K562 (cell line): ENCODE data around the gene FAM193A.

Experiments used
- CTCF ChIP-seq, 3 experiments: IDR thresholded peaks in 2 of 3; conservative IDR thresholded peaks in 1 of 3; 2 replicates each; pipeline ENCODE4 v1.5.1; 2011 to 2012; ENCODE audit warnings: low read length in 3 of 3, mild to moderate bottlenecking in 3 of 3, control low read depth in 2 of 3, improper control_type of control experiment in 1 of 3, inconsistent platforms in 1 of 3, low read depth in 1 of 3, mixed read lengths in 1 of 3, moderate library complexity in 1 of 3; ENCODE audit not compliant: insufficient read depth in 2 of 3
- ETV5 ChIP-seq: sonication (generic); formaldehyde crosslinking; IDR thresholded peaks from 2 replicates; pipeline ENCODE4 v1.4.0; 2020; ENCODE audit warnings: low read depth, mild to moderate bottlenecking, missing genetic modification reagents
- KLF13 ChIP-seq: fragments of 450-650 bp; IDR thresholded peaks from 2 replicates; pipeline ENCODE4 v1.6.1; 2016; ENCODE audit warnings: missing genetic modification characterization, low read depth, mild to moderate bottlenecking, missing compliant biosample characterization, moderate library complexity, borderline replicate concordance
- MYC ChIP-seq, 2 experiments: fragments of 250-450 bp in 1 of 2; sonication (Bioruptor Pico) in 1 of 2; IDR thresholded peaks; 2 replicates each; pipeline versions ENCODE4 v1.5.1 to v1.6.1; 2012 to 2021; ENCODE audit warnings: low read depth in 2 of 2, borderline replicate concordance in 1 of 2, improper control_type of control experiment in 1 of 2, low read length in 1 of 2, mild to moderate bottlenecking in 1 of 2, moderate library complexity in 1 of 2
- PHF21A ChIP-seq: fragments of 450-650 bp; IDR thresholded peaks from 2 replicates; pipeline ENCODE4 v1.6.1; 2017; ENCODE audit warnings: low read depth, borderline replicate concordance
- PRMT5 ChIP-seq: sonication (generic); formaldehyde crosslinking; IDR thresholded peaks from 2 replicates; pipeline ENCODE4 v1.5.0; 2020; ENCODE audit warnings: missing genetic modification reagents
- RFX1 ChIP-seq: fragments of 450-650 bp; IDR thresholded peaks from 2 replicates; pipeline ENCODE4 v1.6.1; 2016; ENCODE audit warnings: mild to moderate bottlenecking, moderate library complexity
- SMAD3 ChIP-seq: fragments of 450-650 bp; formaldehyde crosslinking; conservative IDR thresholded peaks from 2 replicates; pipeline ENCODE4 v1.4.0; 2020; ENCODE audit warnings: mild to moderate bottlenecking
- ZBTB33 ChIP-seq: sonication (generic); formaldehyde crosslinking; IDR thresholded peaks from 2 replicates; pipeline ENCODE4 v1.8.1; 2023; ENCODE audit warnings: mild to moderate bottlenecking, missing genetic modification reagents

GRCh38 chr4:2691952-2692435 lies 155.5 kb downstream of the FAM193A start:
- TF ChIP-seq CTCF (IDR thresholded peaks at IDR 0.05 in 2 of 3, conservative IDR thresholded peaks at IDR 0.05 in 1 of 3; ENCODE audit: insufficient read depth in 2 of 3, low read depth in 1 of 3, low read length in 3 of 3) = no peak
- TF ChIP-seq KLF13 (tag) = no peak
- TF ChIP-seq PRMT5 (CRISPR knock-in tag) = no peak
- no peak for TF ChIP-seq RFX1
- TF ChIP-seq PHF21A = no peak
- no peak for TF ChIP-seq ZBTB33
- TF ChIP-seq MYC (IDR thresholded peaks at IDR 0.05; ENCODE audit: low read depth, low read length) = no peak
- no peak for TF ChIP-seq MYC (CRISPR knock-in tag; IDR thresholded peaks at IDR 0.05; ENCODE audit: borderline replicate concordance, low read depth)
- no peak for TF ChIP-seq SMAD3 (CRISPR knock-in tag)
- TF ChIP-seq ETV5 = no peak
